Prostate gland (tissue), 2 donors: ENCODE data around the gene HYOU1.

ENCODE experiments used
- CTCF ChIP-seq, 4 experiments: fragments of 200-600 bp in 2 of 4; fragments of 450-650 bp in 2 of 4; sonication (generic) in 2 of 4; IDR thresholded peaks; 1 replicate in 3 of 4; 2 replicates in 1 of 4; pipeline ENCODE4 v1.5.1; 2016 to 2019; ENCODE audit warnings: antibody characterized with exemption in 4 of 4, mild to moderate bottlenecking in 2 of 4, moderate library complexity in 2 of 4
- POLR2A ChIP-seq: fragments of 450-650 bp; IDR thresholded peaks from one replicate; pipeline ENCODE4 v1.6.1; 2016; ENCODE audit warnings: antibody characterized with exemption, mild to moderate bottlenecking

DNA sequence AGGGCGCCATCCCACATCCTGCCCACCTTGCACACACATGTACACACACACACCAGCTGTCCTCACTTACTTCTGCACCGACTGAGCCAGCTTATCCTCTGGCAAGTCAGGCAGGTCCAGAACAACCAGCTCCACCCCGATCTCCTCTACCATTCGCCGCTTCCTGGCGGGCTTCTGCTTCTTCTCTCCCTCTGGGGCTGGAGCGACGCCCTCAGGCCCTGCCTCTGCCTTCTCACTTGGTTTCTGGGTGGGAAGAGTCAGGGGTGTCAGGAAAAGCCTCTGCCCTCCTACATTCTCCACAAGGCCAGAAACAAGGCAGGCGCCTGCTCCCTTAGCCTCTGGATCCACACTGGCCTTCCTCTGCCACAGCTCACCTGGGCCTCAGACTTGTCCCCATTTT is 8.4 kb downstream of the HYOU1 start:
- TF ChIP-seq POLR2A (no peak), CTCF (IDR thresholded peaks at IDR 0.05) (no peak)
